SK-N-SH (cell line): Measurements from ENCODE around the gene ERC2. TPM values are rescaled to one million over a fixed set of nuclear protein-coding genes. Genes with fewer than 3 reads are reported as not detected.

Source experiments
- CTCF ChIA-PET: fragments of 300-600, 350-600 bp; formaldehyde crosslinking; extraction: SDS; loops from one replicate; lab custom pipeline; 2021; lab: Yijun Ruan, JAX
- POLR2A ChIA-PET: fragments of 350-600 bp; sonication (Branson Sonifier 250); formaldehyde crosslinking; extraction: SDS; loops from one replicate; lab custom pipeline; 2020; ENCODE audit warnings: antibody characterized with exemption, inconsistent platforms; lab: Yijun Ruan, JAX
- DNase-seq: peaks from one replicate; pipeline ENCODE4 v3.0.0; 2012
- H2AFZ ChIP-seq: fragments of 200-600 bp; sonication (generic); 2 replicates; pipeline ENCODE4 v1.8.1; 2016; ENCODE audit warnings: antibody characterized with exemption, mild to moderate bottlenecking, low read depth
- H3F3A ChIP-seq: fragments of 200-600 bp; sonication (generic); replicated peaks from 2 replicates; pipeline ENCODE3; 2016; ENCODE audit warnings: antibody characterized with exemption, mild to moderate bottlenecking; ENCODE audit not compliant: insufficient read depth
- H3K27ac ChIP-seq, 2 experiments: fragments of 200-500 bp in 1 of 2; fragments of 200-600 bp in 1 of 2; sonication (Bioruptor generic) in 1 of 2; sonication (generic), shearing (Covaris generic) in 1 of 2; 2 replicates each; pipeline versions ENCODE4 v1.5.1 to v1.6.1; 2014 to 2016; ENCODE audit warnings: low read depth in 2 of 2, inconsistent platforms in 1 of 2, low read length in 1 of 2, mild to moderate bottlenecking in 1 of 2, mixed read lengths in 1 of 2
- H3K27me3 ChIP-seq: fragments of 200-600 bp; sonication (generic), shearing (Covaris generic); 2 replicates; pipeline ENCODE4 v1.6.1; 2016; ENCODE audit warnings: mixed run types; ENCODE audit not compliant: insufficient read depth
- H3K36me3 ChIP-seq, 2 experiments: fragments of 200-500 bp in 1 of 2; fragments of 200-600 bp in 1 of 2; sonication (Bioruptor generic) in 1 of 2; sonication (generic) in 1 of 2; replicated peaks in 1 of 2; 2 replicates each; pipeline versions ENCODE3 to v1.5.1; 2014 to 2016; ENCODE audit warnings: low read length in 1 of 2, mild to moderate bottlenecking in 1 of 2; ENCODE audit not compliant: insufficient read depth in 2 of 2, control insufficient read depth in 1 of 2
- H3K4me1 ChIP-seq, 2 experiments: fragments of 200-500 bp in 1 of 2; fragments of 200-600 bp in 1 of 2; sonication (Bioruptor generic) in 1 of 2; sonication (generic), shearing (Covaris generic) in 1 of 2; 2 replicates each; pipeline versions ENCODE4 v1.5.1 to v1.6.1; 2014 to 2016; ENCODE audit warnings: low read depth in 1 of 2, low read length in 1 of 2, mixed run types in 1 of 2; ENCODE audit not compliant: insufficient read depth in 2 of 2, control insufficient read depth in 1 of 2
- H3K4me2 ChIP-seq: fragments of 200-600 bp; sonication (generic), shearing (Covaris generic); 2 replicates; pipeline ENCODE4 v1.6.1; 2017; ENCODE audit warnings: mixed run types
- H3K4me3 ChIP-seq, 2 experiments: fragments of 200-500 bp in 1 of 2; fragments of 200-600 bp in 1 of 2; sonication (Bioruptor generic) in 1 of 2; sonication (generic), shearing (Covaris generic) in 1 of 2; 2 replicates each; pipeline versions ENCODE4 v1.5.1 to v1.8.1; 2014 to 2016; ENCODE audit warnings: low read depth in 2 of 2, inconsistent platforms in 1 of 2, low read length in 1 of 2, mild to moderate bottlenecking in 1 of 2, mixed read lengths in 1 of 2, moderate library complexity in 1 of 2
- H3K79me2 ChIP-seq: fragments of 200-600 bp; sonication (generic); 2 replicates; pipeline ENCODE4 v1.8.1; 2017; ENCODE audit warnings: mild to moderate bottlenecking; ENCODE audit not compliant: insufficient read depth
- H3K9ac ChIP-seq: fragments of 200-600 bp; sonication (generic); 2 replicates; pipeline ENCODE4 v1.6.1; 2017; ENCODE audit warnings: mixed run types
- H3K9me2 ChIP-seq: fragments of 200-600 bp; sonication (generic); 2 replicates; pipeline ENCODE4 v1.6.1; 2017; ENCODE audit warnings: mixed run types
- H3K9me3 ChIP-seq: fragments of 200-600 bp; sonication (generic); 2 replicates; pipeline ENCODE4 v1.6.1; 2017; ENCODE audit warnings: mixed run types, mild to moderate bottlenecking, moderate library complexity
- H4K20me1 ChIP-seq: fragments of 200-600 bp; sonication (generic); 2 replicates; pipeline ENCODE4 v1.6.1; 2017; ENCODE audit warnings: mild to moderate bottlenecking, mixed run types; ENCODE audit not compliant: insufficient read depth
- ELF1 ChIP-seq: IDR thresholded peaks from 2 replicates; pipeline ENCODE4 v1.4.0; 2012
- EP300 ChIP-seq, 2 experiments: IDR thresholded peaks; 2 replicates each; pipeline versions ENCODE4 v1.4.0 to v1.6.1; 2012; ENCODE audit warnings: borderline replicate concordance in 1 of 2, low read depth in 1 of 2, low read length in 1 of 2
- FOXJ3 ChIP-seq: sonication (generic); formaldehyde crosslinking; IDR thresholded peaks from 2 replicates; pipeline ENCODE4 v1.5.1; 2020; ENCODE audit warnings: mild to moderate bottlenecking, missing genetic modification reagents
- FOXM1 ChIP-seq: IDR thresholded peaks from 2 replicates; pipeline ENCODE4 v1.4.0; 2012; ENCODE audit warnings: low read depth, mild to moderate bottlenecking
- GATA2 ChIP-seq: sonication (generic); formaldehyde crosslinking; IDR thresholded peaks from 2 replicates; pipeline ENCODE4 v1.5.0; 2020; ENCODE audit warnings: mild to moderate bottlenecking, missing genetic modification reagents
- JUND ChIP-seq: IDR thresholded peaks from 2 replicates; pipeline ENCODE4 v1.4.0; 2012
- MEF2A ChIP-seq: IDR thresholded peaks from 2 replicates; pipeline ENCODE4 v1.4.0; 2012; ENCODE audit warnings: low read depth, borderline replicate concordance
- NFIC ChIP-seq: IDR thresholded peaks from 2 replicates; pipeline ENCODE4 v1.4.0; 2012; ENCODE audit warnings: borderline replicate concordance
- NRF1 ChIP-seq: IDR thresholded peaks from 2 replicates; pipeline ENCODE4 v1.6.1; 2012; ENCODE audit warnings: low read depth, mild to moderate bottlenecking, low read length
- POLR2AphosphoS5 ChIP-seq: IDR thresholded peaks from 2 replicates; pipeline ENCODE4 v1.6.1; 2012; ENCODE audit warnings: low read depth, low read length
- RAD21 ChIP-seq: IDR thresholded peaks from 2 replicates; pipeline ENCODE4 v1.6.1; 2012; ENCODE audit warnings: mild to moderate bottlenecking, low read length
- RCOR1 ChIP-seq: fragments of 150-350 bp; IDR thresholded peaks from 2 replicates; pipeline ENCODE4 v1.6.1; 2017; ENCODE audit warnings: antibody characterized with exemption, low read length
- RFX5 ChIP-seq: IDR thresholded peaks from 2 replicates; pipeline ENCODE4 v1.6.1; 2012; ENCODE audit warnings: mild to moderate bottlenecking, improper control_type of control experiment, low read length
- RXRA ChIP-seq: IDR thresholded peaks from 2 replicates; pipeline ENCODE4 v1.4.0; 2012; ENCODE audit warnings: low read depth, mild to moderate bottlenecking, borderline replicate concordance
- TAF1 ChIP-seq: IDR thresholded peaks from 2 replicates; pipeline ENCODE4 v1.6.1; 2012; ENCODE audit warnings: low read depth, mild to moderate bottlenecking, low read length, moderate library complexity, borderline replicate concordance
- USF1 ChIP-seq: IDR thresholded peaks from 2 replicates; pipeline ENCODE4 v1.4.0; 2012; ENCODE audit warnings: low read depth, borderline replicate concordance
- USF2 ChIP-seq: fragments of 150-350 bp; IDR thresholded peaks from 2 replicates; pipeline ENCODE4 v1.6.1; 2017; ENCODE audit warnings: antibody characterized with exemption, low read length, low read depth, borderline replicate concordance
- ZBTB33 ChIP-seq: IDR thresholded peaks from 2 replicates; pipeline ENCODE4 v1.4.0; 2012; ENCODE audit warnings: low read depth, borderline replicate concordance
- WGBS: methylation state at CpG from one replicate; pipeline ENCODE4 v1.1.6; 2017; ENCODE audit warnings: low lambda C conversion rate; 5-methylcytosine and 5-hydroxymethylcytosine counted together
- polyA plus RNA-seq, 3 experiments: library from polyadenylated mRNA; depleted of rRNA; stranded (reverse); fragments of >200 nt; gene quantifications; 2 replicates each; pipeline ENCODE4 v1.2.3, GENCODE V29; 2012
- TF ChIP-seq, protein P1 (sequence below): IDR thresholded peaks from 2 replicates; pipeline ENCODE4 v1.6.1; 2012; ENCODE audit warnings: mild to moderate bottlenecking, low read depth, low read length, moderate library complexity
- TF ChIP-seq, protein P2 (sequence below): IDR thresholded peaks from 2 replicates; pipeline ENCODE4 v1.4.0; 2012; ENCODE audit warnings: low read depth

ERC2 gene
- polyA plus RNA-seq, 1 of the 3 experiments (the other 2 are of a cell fraction): 1.6 TPM

DNA sequence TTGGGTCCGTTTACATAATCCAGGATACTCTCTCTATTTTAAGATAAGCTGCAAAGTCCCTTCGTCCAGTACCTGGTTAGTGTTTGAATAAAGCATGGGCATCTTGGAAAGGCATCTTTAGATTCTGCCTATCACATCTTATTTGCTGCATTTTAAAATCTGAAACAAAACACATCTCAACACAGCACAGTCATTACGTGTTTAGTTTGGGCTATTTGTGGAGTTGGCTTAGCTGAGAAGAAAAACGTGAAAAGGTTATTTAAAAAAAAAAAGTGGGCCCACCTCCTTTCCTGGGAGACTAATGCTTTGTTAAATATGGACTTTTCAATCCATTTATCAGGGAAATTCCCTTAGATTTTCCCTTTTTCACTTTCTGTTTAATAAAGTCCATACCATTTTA, 806.7 kb downstream of the ERC2 start:
- no peak overlapping the region for H3K4me2 ChIP-seq
- ChIA-PET CTCF (interaction anchor here (1.1 to 1.2 kb wide), 3 partner anchors 10 to 18 kb away, joined by 3 to 4 read pairs (median 3); no protein-coding TSS in a partner anchor), POLR2A (no interaction called here)
- no peaks in the 10 kb centered on the region for H4K20me1 ChIP-seq
- no peak overlapping the region for H3K4me3 ChIP-seq
- no peaks in the 10 kb centered on the region for H3K36me3 ChIP-seq
- H3K27ac ChIP-seq: no peak overlapping the region
- no peaks in the 10 kb centered on the region for H3F3A ChIP-seq
- 75% methylated on average over 4 of the region's 4 CpGs for WGBS
- no peak overlapping the region for H2AFZ ChIP-seq
- H3K9me3 ChIP-seq: no peaks in the 10 kb centered on the region
- DNase-seq: no peak
- TF ChIP-seq RFX5 (no peak), FOXJ3 (CRISPR knock-in tag) (no peak), USF1 (no peak), TAF1 (no peak)
- no peak overlapping the region for H3K9ac ChIP-seq
- peaks cover 0 to 5% of the 10 kb centered on the region in 2 experiments; a peak in 1 of 4 replicates for H3K4me1 ChIP-seq
- H3K9me2 ChIP-seq: no peaks in the 10 kb centered on the region
- H3K27me3 ChIP-seq: no peaks in the 10 kb centered on the region
- no peaks in the 10 kb centered on the region for H3K79me2 ChIP-seq

DNA sequence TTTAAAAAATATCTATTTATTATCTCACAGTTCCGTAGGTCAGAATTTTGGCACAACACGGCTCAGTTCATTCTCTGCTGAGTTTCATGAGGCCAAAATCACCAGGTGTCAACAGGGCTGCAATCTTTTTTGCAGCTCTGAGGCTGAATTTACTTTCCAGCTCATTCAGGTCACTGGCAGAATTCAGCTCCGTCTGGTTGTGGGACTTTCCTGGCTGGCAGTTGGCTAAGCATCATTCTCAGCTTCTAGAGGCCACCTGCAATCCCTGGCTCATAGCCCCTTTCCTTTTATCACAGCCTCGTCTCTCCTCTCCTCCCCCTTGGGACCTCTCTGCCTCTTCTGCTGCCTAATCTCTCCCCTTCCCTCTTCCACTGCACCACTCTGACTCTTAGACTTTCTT, 807.1 kb downstream of the ERC2 start:
- no peaks in the 10 kb centered on the region for H3K27me3 ChIP-seq
- no peaks in the 10 kb centered on the region for H3F3A ChIP-seq
- no peak overlapping the region for H3K4me3 ChIP-seq
- POLR2A ChIA-PET: no interaction called here
- peaks cover 0 to 5% of the 10 kb centered on the region in 2 experiments; a peak in 1 of 4 replicates for H3K4me1 ChIP-seq
- no peaks in the 10 kb centered on the region for H3K9me2 ChIP-seq
- no peak overlapping the region for H3K27ac ChIP-seq
- no peaks in the 10 kb centered on the region for H3K9me3 ChIP-seq
- no peaks in the 10 kb centered on the region for H3K79me2 ChIP-seq
- no peak overlapping the region for H3K9ac ChIP-seq
- H2AFZ ChIP-seq: no peak overlapping the region
- no peak overlapping the region for H3K4me2 ChIP-seq
- 65% methylated on average over 4 of the region's 4 CpGs for WGBS
- H4K20me1 ChIP-seq: no peaks in the 10 kb centered on the region
- DNase-seq: no peak
- CTCF ChIA-PET: interaction anchor here (1.1 to 1.2 kb wide), 3 partner anchors 10 to 18 kb away, joined by 3 to 4 read pairs (median 3); no protein-coding TSS in a partner anchor
- H3K36me3 ChIP-seq: no peaks in the 10 kb centered on the region
- TF ChIP-seq RXRA: no peak
- TF ChIP-seq FOXM1: no peak
- no peak for TF ChIP-seq RFX5
- no peak for TF ChIP-seq NRF1
- TF ChIP-seq, protein P1, sequence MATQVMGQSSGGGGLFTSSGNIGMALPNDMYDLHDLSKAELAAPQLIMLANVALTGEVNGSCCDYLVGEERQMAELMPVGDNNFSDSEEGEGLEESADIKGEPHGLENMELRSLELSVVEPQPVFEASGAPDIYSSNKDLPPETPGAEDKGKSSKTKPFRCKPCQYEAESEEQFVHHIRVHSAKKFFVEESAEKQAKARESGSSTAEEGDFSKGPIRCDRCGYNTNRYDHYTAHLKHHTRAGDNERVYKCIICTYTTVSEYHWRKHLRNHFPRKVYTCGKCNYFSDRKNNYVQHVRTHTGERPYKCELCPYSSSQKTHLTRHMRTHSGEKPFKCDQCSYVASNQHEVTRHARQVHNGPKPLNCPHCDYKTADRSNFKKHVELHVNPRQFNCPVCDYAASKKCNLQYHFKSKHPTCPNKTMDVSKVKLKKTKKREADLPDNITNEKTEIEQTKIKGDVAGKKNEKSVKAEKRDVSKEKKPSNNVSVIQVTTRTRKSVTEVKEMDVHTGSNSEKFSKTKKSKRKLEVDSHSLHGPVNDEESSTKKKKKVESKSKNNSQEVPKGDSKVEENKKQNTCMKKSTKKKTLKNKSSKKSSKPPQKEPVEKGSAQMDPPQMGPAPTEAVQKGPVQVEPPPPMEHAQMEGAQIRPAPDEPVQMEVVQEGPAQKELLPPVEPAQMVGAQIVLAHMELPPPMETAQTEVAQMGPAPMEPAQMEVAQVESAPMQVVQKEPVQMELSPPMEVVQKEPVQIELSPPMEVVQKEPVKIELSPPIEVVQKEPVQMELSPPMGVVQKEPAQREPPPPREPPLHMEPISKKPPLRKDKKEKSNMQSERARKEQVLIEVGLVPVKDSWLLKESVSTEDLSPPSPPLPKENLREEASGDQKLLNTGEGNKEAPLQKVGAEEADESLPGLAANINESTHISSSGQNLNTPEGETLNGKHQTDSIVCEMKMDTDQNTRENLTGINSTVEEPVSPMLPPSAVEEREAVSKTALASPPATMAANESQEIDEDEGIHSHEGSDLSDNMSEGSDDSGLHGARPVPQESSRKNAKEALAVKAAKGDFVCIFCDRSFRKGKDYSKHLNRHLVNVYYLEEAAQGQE: no peak
- no peak for TF ChIP-seq JUND
- no peak for TF ChIP-seq RCOR1
- TF ChIP-seq TAF1: no peak
- no peak for TF ChIP-seq MEF2A
- no peak for TF ChIP-seq NFIC
- no peak for TF ChIP-seq POLR2AphosphoS5
- TF ChIP-seq ZBTB33: no peak
- TF ChIP-seq USF2: no peak
- TF ChIP-seq ELF1: no peak
- no peak for TF ChIP-seq EP300 (IDR thresholded peaks at IDR 0.05; ENCODE audit: borderline replicate concordance in 1 of 2, low read depth in 1 of 2, low read length in 1 of 2)
- TF ChIP-seq RAD21: no peak
- TF ChIP-seq USF1: no peak
- no peak for TF ChIP-seq GATA2 (CRISPR knock-in tag)
- TF ChIP-seq, protein P2, sequence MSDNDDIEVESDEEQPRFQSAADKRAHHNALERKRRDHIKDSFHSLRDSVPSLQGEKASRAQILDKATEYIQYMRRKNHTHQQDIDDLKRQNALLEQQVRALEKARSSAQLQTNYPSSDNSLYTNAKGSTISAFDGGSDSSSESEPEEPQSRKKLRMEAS: no peak
